ENCODE measurements around the gene RGS10. TPM values are rescaled to one million over a fixed set of nuclear protein-coding genes. Genes with fewer than 3 reads are reported as not detected.
A peak's percentile ranks its signal among the peaks of the same experiment; 100 is the strongest.

RGS10 gene
- total and polyA plus RNA-seq, 10 of the 15 experiments (the other 5 are each of a cell fraction or from before 2014, with no cell fraction given), result 72.8 to 193 (median 127) TPM

- SMC1A ChIA-PET (ENCODE audit: uncharacterized antibody, unreplicated experiment), result interaction anchor here (1.4 kb wide), 1 partner anchor 22 kb away, joined by 5 read pairs; no protein-coding TSS in a partner anchor
- peak; percentile 45 for ATAC-seq
- DNase-seq (ENCODE audit: low read depth, low spot score), result no peak
- intact Hi-C loops (cut with micrococcal nuclease; ENCODE audit: unreplicated experiment) (no loop called here), in situ Hi-C loops (cut with MboI) (no loop called here)
- no peak overlapping the region for H3K4me3 ChIP-seq
- POLR2A ChIA-PET, result no interaction called here
- WGBS (ENCODE audit: insufficient coverage, insufficient replicate concordance, low lambda C conversion rate, missing lambda C conversion rate), result 30% methylated on average over 23 of the region's 23 CpGs
- H3K79me2 ChIP-seq (ENCODE audit: control insufficient read depth, insufficient read depth, low read length), result no peaks in the 10 kb centered on the region
- CTCF ChIA-PET, result interaction anchor here (1.3 to 1.5 kb wide), 3 partner anchors 22 to 257 kb away, joined by 4 to 6 read pairs (median 5); no protein-coding TSS in a partner anchor
- no peaks in the 10 kb centered on the region; a peak in 1 of 4 replicates for H3K36me3 ChIP-seq (ENCODE audit: control insufficient read depth in 2 of 2, insufficient read depth in 2 of 2, low read length in 1 of 2)
- TF ChIP-seq IKZF1 (conservative IDR thresholded peaks at IDR 0.05), result 0 out of 2 replicates have a peak, but pooled peaks have one; percentile 36
- TF ChIP-seq FOXM1 (IDR thresholded peaks at IDR 0.05; ENCODE audit: low read depth, low read length), result 0 out of 2 replicates have a peak, but pooled peaks have one; percentile 24
- TF ChIP-seq IKZF2 (IDR thresholded peaks at IDR 0.05), result 0 out of 4 replicates have a peak, but pooled peaks of 1 of the 2 experiments have one; percentile 24
- peak; percentile 80; the same call in 1 of the 2 replicates for TF ChIP-seq MEF2A (IDR thresholded peaks at IDR 0.05; ENCODE audit: insufficient read depth, low read depth, low read length)
- TF ChIP-seq NFIC (IDR thresholded peaks at IDR 0.05; ENCODE audit: low read depth, low read length), result peak; percentile 40; the same call in 1 of the 2 replicates
- no peak for TF ChIP-seq NR2C1 (IDR thresholded peaks at IDR 0.05)
- TF ChIP-seq CTCF (IDR thresholded peaks at IDR 0.05 in 2 of 3, conservative IDR thresholded peaks at IDR 0.05 in 1 of 3; ENCODE audit: control insufficient read depth in 2 of 3, extremely low read depth in 1 of 3, insufficient read depth in 1 of 3, low read depth in 3 of 3, low read length in 3 of 3), result no peak
- peak; percentile 28 for TF ChIP-seq BCL3 (IDR thresholded peaks at IDR 0.05; ENCODE audit: borderline replicate concordance, insufficient read depth, low read depth, low read length, poor library complexity, severe bottlenecking)
- peak; percentile 55 for TF ChIP-seq RUNX3 (IDR thresholded peaks at IDR 0.05; ENCODE audit: low read length)
- peak overlapping the region; percentile 19 for H3K4me2 ChIP-seq (ENCODE audit: control insufficient read depth, insufficient read depth)
- H3K9ac ChIP-seq (ENCODE audit: control insufficient read depth, insufficient read depth, low read length), result no peak overlapping the region
- H3K9me3 ChIP-seq (replicated peaks; ENCODE audit: control insufficient read depth, insufficient read depth, low read length), result no peaks in the 10 kb centered on the region
- BruUV-seq (replicated peaks), result no TSS peak
- no peak overlapping the region for H3K27ac ChIP-seq (ENCODE audit: control insufficient read depth, insufficient read depth)
- RAD21 ChIA-PET (ENCODE audit: unreplicated experiment), result interaction anchor here (1.3 kb wide), 1 partner anchor 88 kb away, joined by 3 read pairs; no protein-coding TSS in a partner anchor
- peaks cover 17% of the 10 kb centered on the region for H3K4me1 ChIP-seq (ENCODE audit: control insufficient read depth, insufficient read depth, low read length)
- H2AFZ ChIP-seq (ENCODE audit: control insufficient read depth, low read depth, low read length), result no peak overlapping the region
- no peaks in the 10 kb centered on the region for H4K20me1 ChIP-seq (ENCODE audit: control insufficient read depth, insufficient read depth)
- H3K27me3 ChIP-seq (replicated peaks in 1 of 2; ENCODE audit: control insufficient read depth in 2 of 2, insufficient read depth in 2 of 2, low read length in 1 of 2), result no peaks in the 10 kb centered on the region
- peak; percentile 61 for FAIRE-seq
Measured at GRCh38 chr10:119455609-119456434, 86.7 kb downstream of the RGS10 start.
